Mesendoderm (in vitro differentiated cells): ENCODE data around the gene ATP2A2.

ENCODE experiments used
- DNase-seq: peaks from one replicate; pipeline ENCODE4 v3.0.0; 2013
- H2AK5ac ChIP-seq: 2 replicates; pipeline ENCODE4 v1.6.1; 2013; ENCODE audit warnings: low read length, inconsistent platforms
- H2BK120ac ChIP-seq: 2 replicates; pipeline ENCODE4 v1.6.1; 2013; ENCODE audit warnings: low read depth, mild to moderate bottlenecking, low read length, moderate library complexity, mixed read lengths
- H2BK15ac ChIP-seq: replicated peaks from 2 replicates; pipeline ENCODE4 v1.6.1; 2013; ENCODE audit warnings: low read depth, mild to moderate bottlenecking, moderate library complexity
- H2BK5ac ChIP-seq: 2 replicates; pipeline ENCODE4 v1.6.1; 2013; ENCODE audit warnings: low read length, inconsistent platforms
- H3K18ac ChIP-seq: 2 replicates; pipeline ENCODE4 v1.6.1; 2013; ENCODE audit warnings: mild to moderate bottlenecking, low read length, mixed read lengths
- H3K23ac ChIP-seq: one replicate; pipeline ENCODE4 v1.6.1; 2013; ENCODE audit warnings: low read length
- H3K27ac ChIP-seq: 2 replicates; pipeline ENCODE4 v1.5.1; 2013; ENCODE audit warnings: low read depth, mild to moderate bottlenecking, inconsistent platforms, low read length, moderate library complexity
- H3K27me3 ChIP-seq: 2 replicates; pipeline ENCODE4 v1.6.1; 2013; ENCODE audit warnings: low read length, control low read depth, mild to moderate bottlenecking, inconsistent platforms; ENCODE audit not compliant: insufficient read depth, poor library complexity
- H3K36me3 ChIP-seq: 2 replicates; pipeline ENCODE4 v1.6.1; 2013; ENCODE audit warnings: low read length, inconsistent platforms; ENCODE audit not compliant: control insufficient read depth, insufficient read depth
- H3K4ac ChIP-seq: one replicate; pipeline ENCODE4 v1.6.1; 2013; ENCODE audit warnings: low read depth, mild to moderate bottlenecking, low read length, moderate library complexity
- H3K4me1 ChIP-seq: 2 replicates; pipeline ENCODE4 v1.6.1; 2013; ENCODE audit warnings: low read depth, low read length, inconsistent platforms; ENCODE audit not compliant: control insufficient read depth
- H3K4me2 ChIP-seq: 2 replicates; pipeline ENCODE4 v1.6.1; 2013; ENCODE audit warnings: low read length
- H3K4me3 ChIP-seq: 2 replicates; pipeline ENCODE4 v1.5.1; 2013; ENCODE audit warnings: mild to moderate bottlenecking, low read length
- H3K56ac ChIP-seq: one replicate; pipeline ENCODE4 v1.6.1; 2013; ENCODE audit warnings: low read length
- H3K79me1 ChIP-seq: 2 replicates; pipeline ENCODE4 v1.6.1; 2013; ENCODE audit warnings: low read length, inconsistent platforms
- H3K79me2 ChIP-seq: 2 replicates; pipeline ENCODE4 v1.6.1; 2013; ENCODE audit warnings: mild to moderate bottlenecking, low read length; ENCODE audit not compliant: control insufficient read depth, insufficient read depth
- H3K9ac ChIP-seq: 2 replicates; pipeline ENCODE4 v1.6.1; 2013; ENCODE audit warnings: low read length, inconsistent platforms
- H4K5ac ChIP-seq: one replicate; pipeline ENCODE4 v1.6.1; 2013; ENCODE audit warnings: low read length
- H4K8ac ChIP-seq: one replicate; pipeline ENCODE4 v1.6.1; 2013; ENCODE audit warnings: low read depth, mild to moderate bottlenecking, control low read depth, low read length, moderate library complexity
- WGBS: extraction: QIAGEN DNeasy Blood & Tissue Kit; methylation state at CpG from one replicate; pipeline ENCODE4 v1.1.7; 2013; ENCODE audit warnings: low lambda C conversion rate, missing lambda C conversion rate; ENCODE audit not compliant: insufficient coverage; ENCODE audit errors: extremely low coverage; 5-methylcytosine and 5-hydroxymethylcytosine counted together

The ATP2A2 gene

GRCh38 chr12:110340706-110341105 lies 59.7 kb downstream of the ATP2A2 start:
- Histone ChIP-seq H2BK120ac (no peak overlapping the region), H3K4me1 (no peaks in the 10 kb centered on the region), H3K79me2 (no peaks in the 10 kb centered on the region), H3K18ac (no peak overlapping the region), H3K27me3 (no peaks in the 10 kb centered on the region), H3K27ac (no peak overlapping the region), H3K9ac (no peak overlapping the region), H2BK5ac (no peak overlapping the region), H2BK15ac (no peak overlapping the region), H3K79me1 (peaks cover 1% of the 10 kb centered on the region), H3K36me3 (peaks cover 38% of the 10 kb centered on the region), H4K8ac (no peak overlapping the region), H2AK5ac (no peak overlapping the region), H4K5ac (no peak overlapping the region), H3K56ac (no peak overlapping the region), H3K23ac (no peak overlapping the region), H3K4me3 (no peak overlapping the region), H3K4me2 (no peak overlapping the region), H3K4ac (no peak overlapping the region)
- no CpG with 5 or more reads among the region's 18 CpGs for WGBS
- DNase-seq: no peak

- H3K9ac ChIP-seq: no peak overlapping the region
- peaks cover 33% of the 10 kb centered on the region for H3K36me3 ChIP-seq
- H3K27ac ChIP-seq: no peak overlapping the region
- H3K4me3 ChIP-seq: no peak overlapping the region
- H3K56ac ChIP-seq: no peak overlapping the region
- H3K4me2 ChIP-seq: no peak overlapping the region
- no CpG with 5 or more reads among the region's 15 CpGs for WGBS
- H3K4ac ChIP-seq: no peak overlapping the region
- H2BK15ac ChIP-seq: no peak overlapping the region
- no peak overlapping the region for H4K5ac ChIP-seq
- DNase-seq: no peak
- no peak overlapping the region for H2BK120ac ChIP-seq
- H3K18ac ChIP-seq: no peak overlapping the region
- H3K79me2 ChIP-seq: no peaks in the 10 kb centered on the region
- no peak overlapping the region for H2BK5ac ChIP-seq
- H3K23ac ChIP-seq: no peak overlapping the region
- H2AK5ac ChIP-seq: no peak overlapping the region
- no peak overlapping the region for H4K8ac ChIP-seq
- H3K79me1 ChIP-seq: peaks cover 1% of the 10 kb centered on the region
- no peaks in the 10 kb centered on the region for H3K27me3 ChIP-seq
- H3K4me1 ChIP-seq: no peaks in the 10 kb centered on the region
These were observed 61.1 kb downstream of the ATP2A2 start for GRCh38 chr12:110342157-110342556.

GRCh38 chr12:110343114-110343513 lies 62.1 kb downstream of the ATP2A2 start:
- H2AK5ac ChIP-seq: no peak overlapping the region
- H2BK120ac ChIP-seq: no peak overlapping the region
- no peak overlapping the region for H3K18ac ChIP-seq
- H4K8ac ChIP-seq: no peak overlapping the region
- DNase-seq: no peak
- H3K36me3 ChIP-seq: peaks cover 37% of the 10 kb centered on the region
- H2BK5ac ChIP-seq: no peak overlapping the region
- no peaks in the 10 kb centered on the region for H3K4me1 ChIP-seq
- no CpG with 5 or more reads among the region's 5 CpGs for WGBS
- no peaks in the 10 kb centered on the region for H3K79me2 ChIP-seq
- no peak overlapping the region for H3K27ac ChIP-seq
- H3K4me3 ChIP-seq: no peak overlapping the region
- no peak overlapping the region for H3K56ac ChIP-seq
- no peak overlapping the region for H3K4ac ChIP-seq
- H3K79me1 ChIP-seq: peaks cover under 1% of the 10 kb centered on the region
- no peak overlapping the region for H3K4me2 ChIP-seq
- no peak overlapping the region for H2BK15ac ChIP-seq
- no peak overlapping the region for H4K5ac ChIP-seq
- H3K23ac ChIP-seq: no peak overlapping the region
- H3K9ac ChIP-seq: no peak overlapping the region
- H3K27me3 ChIP-seq: no peaks in the 10 kb centered on the region

DNA sequence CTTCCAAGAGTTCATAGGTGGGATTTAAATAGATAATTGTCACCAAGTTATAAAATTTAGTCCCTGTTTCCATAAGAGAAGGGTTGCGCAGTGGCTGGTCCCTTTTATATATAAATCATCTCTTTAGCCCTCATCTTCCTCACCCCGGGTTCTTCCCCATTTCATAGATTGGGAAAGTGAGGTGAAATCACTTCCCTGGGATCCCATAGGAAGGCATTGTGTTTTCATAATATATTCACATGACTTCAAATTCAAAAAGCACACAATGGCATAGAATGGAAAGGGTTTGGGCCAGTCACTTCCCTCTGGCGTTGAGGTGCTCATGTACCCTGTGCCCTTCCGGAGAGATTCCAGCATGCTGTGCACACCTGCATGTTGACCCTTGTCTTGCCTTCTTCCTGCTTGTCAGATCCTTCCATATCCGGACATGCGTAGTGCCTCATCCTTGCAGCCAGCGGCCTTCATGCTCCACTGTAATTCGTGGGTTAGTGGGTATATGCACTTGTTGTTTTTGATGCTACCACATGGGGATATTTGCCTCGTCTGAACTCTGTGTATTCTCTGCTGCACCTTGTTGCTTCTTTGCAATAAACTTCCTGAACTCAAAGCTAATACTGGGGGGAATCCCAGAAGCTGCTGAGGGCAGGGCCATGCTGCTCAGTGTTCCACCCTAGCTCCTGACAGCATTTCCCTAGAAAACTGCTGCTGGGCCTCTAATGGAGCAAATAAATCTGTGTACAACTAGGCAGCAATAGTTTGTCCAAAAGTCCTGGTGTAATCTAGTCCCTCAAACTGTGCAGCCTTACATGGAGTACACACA lies 62.9 kb downstream of the ATP2A2 start:
- no peak for DNase-seq
- H2BK120ac ChIP-seq: no peak overlapping the region
- no peaks in the 10 kb centered on the region for H3K79me2 ChIP-seq
- H3K4me3 ChIP-seq: no peak overlapping the region
- H3K4me1 ChIP-seq: no peaks in the 10 kb centered on the region
- H2AK5ac ChIP-seq: no peak overlapping the region
- H2BK15ac ChIP-seq: no peak overlapping the region
- H3K27ac ChIP-seq: no peak overlapping the region
- H3K4ac ChIP-seq: no peak overlapping the region
- H3K56ac ChIP-seq: no peak overlapping the region
- no peaks in the 10 kb centered on the region for H3K79me1 ChIP-seq
- H3K4me2 ChIP-seq: no peak overlapping the region
- no peak overlapping the region for H4K8ac ChIP-seq
- H3K36me3 ChIP-seq: peaks cover 35% of the 10 kb centered on the region
- H4K5ac ChIP-seq: no peak overlapping the region
- WGBS: no CpG with 5 or more reads among the region's 9 CpGs
- no peaks in the 10 kb centered on the region for H3K27me3 ChIP-seq
- H3K9ac ChIP-seq: no peak overlapping the region
- H3K18ac ChIP-seq: no peak overlapping the region
- H3K23ac ChIP-seq: no peak overlapping the region
- H2BK5ac ChIP-seq: no peak overlapping the region

DNA sequence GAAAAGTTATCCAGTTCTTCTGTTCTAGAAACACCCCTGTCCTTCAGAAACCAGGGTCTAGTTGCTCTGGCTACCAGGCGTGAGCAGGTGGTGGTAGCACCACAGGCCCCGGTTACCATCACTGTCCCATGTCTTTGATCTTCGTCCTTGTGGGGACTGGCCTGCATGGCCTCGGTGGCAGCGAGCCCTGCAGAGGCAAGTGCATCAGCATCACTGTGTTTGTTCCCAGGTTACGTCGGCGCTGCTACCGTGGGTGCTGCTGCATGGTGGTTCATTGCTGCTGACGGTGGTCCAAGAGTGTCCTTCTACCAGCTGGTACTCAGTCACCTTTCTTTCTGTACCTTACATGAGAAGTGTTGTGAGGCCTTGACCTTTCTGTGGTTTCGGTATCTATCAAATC lies 63.6 kb downstream of the ATP2A2 start:
- H3K18ac ChIP-seq: no peak overlapping the region
- H3K4me3 ChIP-seq: no peak overlapping the region
- peaks cover 33% of the 10 kb centered on the region for H3K36me3 ChIP-seq
- H3K27me3 ChIP-seq: no peaks in the 10 kb centered on the region
- H4K5ac ChIP-seq: no peak overlapping the region
- no peak for DNase-seq
- no peak overlapping the region for H3K4ac ChIP-seq
- H2AK5ac ChIP-seq: no peak overlapping the region
- no peaks in the 10 kb centered on the region for H3K4me1 ChIP-seq
- no CpG with 5 or more reads among the region's 11 CpGs for WGBS
- no peak overlapping the region for H2BK120ac ChIP-seq
- no peak overlapping the region for H3K4me2 ChIP-seq
- no peaks in the 10 kb centered on the region for H3K79me2 ChIP-seq
- no peak overlapping the region for H2BK5ac ChIP-seq
- H4K8ac ChIP-seq: no peak overlapping the region
- no peak overlapping the region for H3K23ac ChIP-seq
- H3K27ac ChIP-seq: no peak overlapping the region
- H3K56ac ChIP-seq: no peak overlapping the region
- no peak overlapping the region for H3K9ac ChIP-seq
- no peak overlapping the region for H2BK15ac ChIP-seq
- no peaks in the 10 kb centered on the region for H3K79me1 ChIP-seq

GRCh38 chr12:110345176-110345661 lies 64.2 kb downstream of the ATP2A2 start:
- DNase-seq: no peak

More at GRCh38 chr12:110345176-110345661, 64.2 kb downstream of the ATP2A2 start:
- Histone ChIP-seq H4K8ac (no peak overlapping the region), H3K4me3 (no peak overlapping the region), H3K23ac (no peak overlapping the region), H2AK5ac (no peak overlapping the region), H3K18ac (no peak overlapping the region), H3K4ac (no peak overlapping the region), H2BK5ac (no peak overlapping the region), H3K56ac (no peak overlapping the region), H3K4me1 (no peaks in the 10 kb centered on the region), H4K5ac (no peak overlapping the region), H3K9ac (no peak overlapping the region), H3K4me2 (no peak overlapping the region), H3K27ac (no peak overlapping the region), H2BK15ac (no peak overlapping the region), H3K79me2 (no peaks in the 10 kb centered on the region), H2BK120ac (no peak overlapping the region), H3K79me1 (no peaks in the 10 kb centered on the region), H3K36me3 (peaks cover 33% of the 10 kb centered on the region), H3K27me3 (no peaks in the 10 kb centered on the region)
- WGBS: no CpG with 5 or more reads among the region's 11 CpGs
